ENCODE results near the gene LTBP3. TPM values are rescaled to one million over a fixed set of nuclear protein-coding genes. Genes with fewer than 3 reads are reported as not detected.

Gene LTBP3
- total and polyA plus RNA-seq, 4 donors, result 8.8 to 46.2 (median 17.0) TPM

GRCh38 chr11:65491163-65491465 is 67.0 kb downstream of the LTBP3 start (continued):
- TF ChIP-seq REST (IDR thresholded peaks at IDR 0.05) (no peak), GABPA (IDR thresholded peaks at IDR 0.05 in 1 of 2, conservative IDR thresholded peaks at IDR 0.05 in 1 of 2) (no peak), JUND (IDR thresholded peaks at IDR 0.05) (no peak), RXRA (IDR thresholded peaks at IDR 0.05) (no peak), ZBTB33 (IDR thresholded peaks at IDR 0.05) (no peak), MAX (IDR thresholded peaks at IDR 0.05) (no peak), SP1 (IDR thresholded peaks at IDR 0.05) (no peak), EGR1 (IDR thresholded peaks at IDR 0.05; ENCODE audit: low read depth in 2 of 2) (no peak)

GRCh38 chr11:65489706-65490320 is 68.3 kb downstream of the LTBP3 start:
- peak overlapping the region in 1 of 2 donors; percentile 19 for H3K9ac ChIP-seq (ENCODE audit: low read depth in 1 of 2, low read length in 2 of 2)
- H3K4me1 ChIP-seq (ENCODE audit: control insufficient read depth in 4 of 4, insufficient read depth in 4 of 4, low read length in 3 of 4), result peaks cover 12 to 57% (median 29%) of the 10 kb centered on the region in 4 donors
- no peak for DNase-seq (ENCODE audit: low spot score)
- TF ChIP-seq TAF1 (conservative IDR thresholded peaks at IDR 0.05) (no peak), GABPA (IDR thresholded peaks at IDR 0.05 in 1 of 2, conservative IDR thresholded peaks at IDR 0.05 in 1 of 2) (no peak), MAX (IDR thresholded peaks at IDR 0.05) (no peak), ATF3 (IDR thresholded peaks at IDR 0.05) (no peak), SP1 (IDR thresholded peaks at IDR 0.05) (no peak), HNF4A (conservative IDR thresholded peaks at IDR 0.05) (no peak), HNF4G (IDR thresholded peaks at IDR 0.05) (no peak), NR2F2 (IDR thresholded peaks at IDR 0.05) (no peak), FOXA1 (IDR thresholded peaks at IDR 0.05) (no peak), FOXA2 (IDR thresholded peaks at IDR 0.05) (no peak), CTCF (IDR thresholded peaks at IDR 0.05; ENCODE audit: low read depth, low read length, missing input control) (no peak), RAD21 (IDR thresholded peaks at IDR 0.05) (no peak), REST (IDR thresholded peaks at IDR 0.05) (no peak), YY1 (IDR thresholded peaks at IDR 0.05) (no peak), ZBTB33 (IDR thresholded peaks at IDR 0.05) (no peak), JUND (IDR thresholded peaks at IDR 0.05) (no peak), RXRA (IDR thresholded peaks at IDR 0.05) (no peak), EGR1 (IDR thresholded peaks at IDR 0.05; ENCODE audit: low read depth in 2 of 2) (no peak)
- H3K27ac ChIP-seq (ENCODE audit: low read depth in 1 of 2, low read length in 2 of 2), result peak overlapping the region; percentile 89 to 97
- no peaks in the 10 kb centered on the region for H3K36me3 ChIP-seq (ENCODE audit: control insufficient read depth in 4 of 4, insufficient read depth in 3 of 4, low read depth in 1 of 4, low read length in 3 of 4)
- no peak overlapping the region for H3K4me3 ChIP-seq (ENCODE audit: low read depth in 1 of 3, low read length in 3 of 3)
- no peaks in the 10 kb centered on the region for H3K9me3 ChIP-seq (ENCODE audit: control insufficient read depth in 4 of 4, low read length in 3 of 4)
- H3K27me3 ChIP-seq (ENCODE audit: control insufficient read depth in 4 of 4, insufficient read depth in 4 of 4, low read length in 3 of 4), result no peaks in the 10 kb centered on the region
- 78% methylated on average over 8 of the region's 8 CpGs for WGBS

Data from liver (tissue), 9 donors.